ENCODE data around the gene STMND1.

GRCh38 chr6:17178326-17178725 is 76.5 kb downstream of the STMND1 start:
- TF ChIP-seq CTCF (conservative IDR thresholded peaks at IDR 0.05 in 1 of 2, IDR thresholded peaks at IDR 0.05 in 1 of 2; ENCODE audit: low read depth in 1 of 2, low read length in 2 of 2) (no peak), EZH2 (IDR thresholded peaks at IDR 0.05; ENCODE audit: low read length, missing control alignments) (no peak)

Measured in fibroblast of lung (primary cell).